ENCODE data around the gene ATP6V1G3. TPM values are rescaled to one million over a fixed set of nuclear protein-coding genes. Genes with fewer than 3 reads are reported as not detected.

Gene ATP6V1G3
- total and polyA plus RNA-seq, 2 of the 4 experiments (the other 2 are of a cell fraction): not detected

- H2AFZ ChIP-seq (replicated peaks; ENCODE audit: low read length, poor library complexity): no peak overlapping the region
- no peaks in the 10 kb centered on the region for H3K36me3 ChIP-seq (ENCODE audit: control insufficient read depth, insufficient read depth, low read length)
- peaks cover 23% of the 10 kb centered on the region for H3K9me1 ChIP-seq (ENCODE audit: insufficient read depth, low read length)
- no peak overlapping the region for H2AK5ac ChIP-seq (ENCODE audit: low read depth, low read length)
- H3K4ac ChIP-seq (ENCODE audit: low read depth, low read length): peak overlapping the region; percentile 36; the same call in 1 of the 2 replicates
- no peak overlapping the region for H2BK5ac ChIP-seq (ENCODE audit: low read depth, low read length, poor library complexity, severe bottlenecking)
- H3K18ac ChIP-seq (ENCODE audit: low read depth, low read length): peak overlapping the region; percentile 24; the same call in 1 of the 2 replicates
- dilution Hi-C loops (cut with HindIII; ENCODE audit: low sequenced_read_pairs, unreplicated experiment) (no loop called here), intact Hi-C loops (cut with micrococcal nuclease) (no loop called here), in situ Hi-C loops (cut with MboI; ENCODE audit: low sequenced_read_pairs) (no loop called here)
- H2BK20ac ChIP-seq (ENCODE audit: low read depth, low read length): peak overlapping the region; percentile 69; the same call in 1 of the 2 replicates
- no peak overlapping the region for H3K56ac ChIP-seq (ENCODE audit: extremely low read depth, insufficient read depth, low read length)
- H4K91ac ChIP-seq (ENCODE audit: insufficient read depth, low read depth, low read length): no peak overlapping the region
- 0 out of 4 replicates have a peak overlapping the region, but pooled peaks of 1 of the 2 experiments have one; percentile 22 for H4K8ac ChIP-seq (ENCODE audit: low read depth in 2 of 2, low read length in 2 of 2)
- no peak overlapping the region for H3K14ac ChIP-seq (replicated peaks; ENCODE audit: low read depth, low read length)
- H2AK9ac ChIP-seq (replicated peaks; ENCODE audit: low read depth, low read length, poor library complexity): no peak overlapping the region
- no peak for TF ChIP-seq NFE2L2 (IDR thresholded peaks at IDR 0.05; ENCODE audit: low read depth, low read length)
- TF ChIP-seq POLR2A (IDR thresholded peaks at IDR 0.05; ENCODE audit: low read depth, low read length): no peak
- TF ChIP-seq CTCF (conservative IDR thresholded peaks at IDR 0.05; ENCODE audit: low read depth, low read length): no peak
- 0 out of 2 replicates have a peak, but pooled peaks have one; percentile 18 for TF ChIP-seq CEBPB (IDR thresholded peaks at IDR 0.05; ENCODE audit: low read depth, low read length)
- no peak for TF ChIP-seq RAD21 (IDR thresholded peaks at IDR 0.05; ENCODE audit: low read length)
- no peaks in the 10 kb centered on the region for H3K9me3 ChIP-seq (ENCODE audit: control insufficient read depth, insufficient read depth, low read length)
- no peaks in the 10 kb centered on the region for H3K27me3 ChIP-seq (ENCODE audit: control insufficient read depth, insufficient read depth, low read length)
- CTCF ChIA-PET: no interaction called here
- no peak for ATAC-seq (ENCODE audit: low read depth)
- peaks cover 22% of the 10 kb centered on the region for H3K4me1 ChIP-seq (ENCODE audit: control insufficient read depth, insufficient read depth, low read length)
- H4K5ac ChIP-seq (ENCODE audit: low read depth, low read length): peak overlapping the region; percentile 30; the same call in 1 of the 2 replicates
- no peak overlapping the region for H3K9ac ChIP-seq (ENCODE audit: low read depth, low read length)
- no TSS peak for BruUV-seq (replicated peaks)
- no peaks in the 10 kb centered on the region for H4K20me1 ChIP-seq (ENCODE audit: insufficient read depth, low read length)
- H2BK120ac ChIP-seq (ENCODE audit: low read depth, low read length): no peak overlapping the region
- no peak overlapping the region for H3K4me3 ChIP-seq (ENCODE audit: insufficient read depth, low read depth, low read length)
- no peak overlapping the region for H3K27ac ChIP-seq (ENCODE audit: insufficient read depth, low read length)
- H3K79me1 ChIP-seq (ENCODE audit: low read depth in 1 of 2, low read length in 2 of 2): no peaks in the 10 kb centered on the region; a peak in 2 of 4 replicates
- POLR2A ChIA-PET (ENCODE audit: unreplicated experiment): no interaction called here
- no peak overlapping the region for H3K4me2 ChIP-seq (ENCODE audit: low read depth, low read length)
- H3K23ac ChIP-seq (ENCODE audit: low read depth, low read length): no peak overlapping the region
- DNase-seq: peak; percentile 14
- H2BK15ac ChIP-seq (ENCODE audit: low read depth, low read length): peak overlapping the region; percentile 8; the same call in 1 of the 3 replicates
- no CpG with 5 or more reads among the region's 1 CpG for WGBS, 2 experiments (ENCODE audit: extremely low coverage in 2 of 2, insufficient read length in 1 of 2)
Measured at GRCh38 chr1:198498881-198499280, 41.6 kb downstream of the ATP6V1G3 start.

Measured in IMR-90 (cell line).